GM19438 (cell line): ENCODE results near the gene ARHGEF28.

Experiments
- ATAC-seq: cut with Tn5 transposase; IDR thresholded peaks from one replicate; pipeline ENCODE4 v1.9.1; 2021; ENCODE audit warnings: low read depth; ENCODE audit not compliant: unreplicated experiment

ARHGEF28 gene

GRCh38 chr5:73728493-73729273 is 102.7 kb downstream of the ARHGEF28 start:
- no peak for ATAC-seq

GRCh38 chr5:73729329-73729728 is 103.3 kb downstream of the ARHGEF28 start:
- no peak for ATAC-seq

DNA sequence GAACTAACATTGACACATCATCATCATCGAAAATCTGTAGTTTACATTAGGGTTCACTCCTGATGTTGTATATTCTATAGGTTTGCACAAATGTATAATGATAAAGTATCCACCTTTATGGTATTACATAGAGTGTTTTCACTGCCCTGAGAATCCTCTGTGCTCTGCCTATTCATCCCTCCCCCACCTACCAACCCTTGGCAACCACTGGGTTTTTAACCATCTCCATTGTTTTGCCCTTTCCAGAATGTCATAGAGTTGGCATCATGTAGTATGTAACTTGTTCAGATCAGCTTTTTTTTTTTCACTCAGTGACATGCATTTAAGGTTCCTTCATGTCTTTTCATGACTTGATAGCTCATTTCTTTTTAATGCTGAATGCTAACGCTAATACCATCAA is 106.0 kb downstream of the ARHGEF28 start:
- ATAC-seq, result no peak

- ATAC-seq, result no peak
Measured at GRCh38 chr5:73733219-73733618, 107.2 kb downstream of the ARHGEF28 start.

- no peak for ATAC-seq
Measured at GRCh38 chr5:73735032-73735734, 109.2 kb downstream of the ARHGEF28 start.

- no peak for ATAC-seq
Measured at GRCh38 chr5:73739650-73740049, 113.7 kb downstream of the ARHGEF28 start.

- ATAC-seq, result no peak
Measured at GRCh38 chr5:73740274-73740790, 114.3 kb downstream of the ARHGEF28 start.

- no peak for ATAC-seq
Measured at GRCh38 chr5:73743161-73743560, 117.2 kb downstream of the ARHGEF28 start.

DNA sequence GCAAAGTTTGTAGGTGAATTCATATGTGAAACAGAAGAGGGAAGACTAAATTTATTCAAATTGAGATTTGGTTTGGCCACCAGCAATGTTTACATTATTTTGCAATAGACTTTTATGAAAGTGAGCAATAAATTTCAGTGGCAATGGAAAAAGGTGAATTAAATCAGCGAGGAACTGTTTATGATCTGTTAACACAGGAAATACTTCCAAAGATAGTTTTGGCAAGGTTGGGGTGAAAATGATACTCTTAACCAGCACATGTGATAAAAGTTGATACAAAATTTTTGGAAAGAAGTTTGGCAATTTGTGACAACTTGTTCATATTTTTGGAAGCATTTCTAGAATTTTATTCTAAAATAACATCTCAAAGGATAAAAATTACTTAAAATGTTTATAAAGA is 119.8 kb downstream of the ARHGEF28 start:
- ATAC-seq, result no peak

- no peak for ATAC-seq
Measured at GRCh38 chr5:73746608-73747007, 120.6 kb downstream of the ARHGEF28 start.

DNA sequence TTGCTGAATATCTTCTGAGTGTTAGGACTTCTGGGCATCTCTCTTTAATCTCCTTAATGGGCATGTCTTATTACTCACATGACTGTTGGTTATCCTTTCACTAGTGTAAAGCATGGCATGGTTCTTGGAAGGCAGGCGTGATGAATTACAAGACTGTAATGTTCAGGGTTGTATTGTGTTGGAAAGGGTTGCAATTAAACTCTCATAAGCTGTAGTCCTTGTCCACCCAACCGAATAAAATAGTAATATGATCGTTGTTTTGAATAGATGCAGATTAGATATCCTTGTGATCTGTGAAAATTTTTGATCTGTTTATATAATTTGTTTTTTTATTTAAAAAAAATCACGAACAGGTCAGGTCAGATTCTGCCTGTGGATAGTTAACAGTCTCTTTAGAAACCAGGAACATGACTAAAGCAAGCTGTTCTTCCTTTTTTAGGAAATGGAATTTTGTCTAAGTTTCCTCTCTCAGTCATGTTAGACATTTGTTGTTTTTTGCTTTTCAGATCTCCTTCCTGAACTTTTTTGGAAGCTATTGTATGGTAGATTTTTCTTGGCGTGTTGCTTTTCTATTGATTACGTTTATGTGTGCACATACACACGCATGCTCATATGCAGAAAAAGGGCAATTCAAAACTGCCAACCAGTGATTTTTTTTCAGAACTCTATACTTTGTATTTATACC is 121.8 kb downstream of the ARHGEF28 start:
- no peak for ATAC-seq

DNA sequence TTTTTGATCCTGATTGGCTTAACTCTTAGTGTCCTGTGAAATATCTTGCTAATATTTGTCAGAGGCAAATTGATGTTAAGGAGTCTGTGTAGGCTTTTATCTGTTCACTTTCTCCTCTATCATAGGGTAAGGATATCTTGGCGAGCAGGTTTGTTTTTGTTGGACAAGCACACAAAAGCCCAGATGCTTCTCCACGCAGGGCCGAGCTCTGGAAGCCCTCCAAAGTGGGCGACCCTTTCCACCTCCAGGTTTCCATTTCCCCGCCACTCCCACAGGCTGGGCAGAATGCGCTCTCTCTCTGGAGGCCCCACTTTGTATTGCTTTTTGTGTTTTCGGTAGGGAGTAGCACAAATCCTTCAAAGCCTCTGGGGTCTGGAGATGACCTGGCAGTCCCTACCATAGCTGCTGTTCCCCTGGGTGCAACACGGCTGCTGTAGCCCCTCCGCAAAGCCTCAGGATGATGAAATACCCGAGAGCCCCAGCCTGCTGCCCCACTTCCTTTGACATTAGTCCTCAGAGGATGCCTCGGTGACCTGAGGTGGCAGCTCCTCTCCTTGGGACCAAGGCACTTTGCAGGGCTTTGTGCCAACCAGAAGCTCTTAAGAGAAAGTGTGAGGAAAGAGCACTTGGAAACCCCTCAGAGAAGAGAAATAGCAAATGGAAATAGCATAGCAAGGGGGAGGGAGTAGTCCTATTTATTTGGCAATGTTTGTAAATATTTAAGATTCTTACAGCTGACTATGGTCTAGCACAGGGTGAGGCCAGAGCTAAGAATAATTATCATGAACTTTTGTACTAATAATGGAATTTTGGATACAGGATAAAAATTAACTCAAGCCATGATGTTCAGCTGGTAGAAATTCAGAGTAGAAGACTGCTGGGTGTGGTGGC is 122.8 kb downstream of the ARHGEF28 start:
- ATAC-seq, result no peak

GRCh38 chr5:73749485-73750270 is 123.7 kb downstream of the ARHGEF28 start:
- no peak for ATAC-seq

- ATAC-seq, result no peak
Measured at GRCh38 chr5:73751254-73751914, 125.4 kb downstream of the ARHGEF28 start.

DNA sequence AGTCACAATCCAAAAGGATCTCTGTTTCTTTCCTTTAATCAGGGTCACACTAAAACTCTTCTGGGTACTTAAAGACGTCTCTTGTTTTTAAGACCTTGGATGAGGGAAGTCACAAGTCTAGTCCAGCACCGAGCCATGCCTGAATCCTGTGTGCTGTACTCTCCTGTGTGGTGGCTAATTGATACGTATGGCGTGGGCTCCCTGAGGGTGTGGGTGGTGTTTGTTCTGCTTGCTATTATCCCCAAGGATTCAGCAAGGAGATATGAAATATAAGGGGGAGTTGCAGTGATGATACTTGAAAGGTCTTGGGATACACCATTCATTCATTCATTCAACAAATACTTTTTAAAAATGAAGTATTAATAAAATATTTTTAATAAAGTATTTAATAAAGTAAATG is 128.3 kb downstream of the ARHGEF28 start:
- no peak for ATAC-seq

GRCh38 chr5:73757416-73757815 is 131.4 kb downstream of the ARHGEF28 start:
- no peak for ATAC-seq

DNA sequence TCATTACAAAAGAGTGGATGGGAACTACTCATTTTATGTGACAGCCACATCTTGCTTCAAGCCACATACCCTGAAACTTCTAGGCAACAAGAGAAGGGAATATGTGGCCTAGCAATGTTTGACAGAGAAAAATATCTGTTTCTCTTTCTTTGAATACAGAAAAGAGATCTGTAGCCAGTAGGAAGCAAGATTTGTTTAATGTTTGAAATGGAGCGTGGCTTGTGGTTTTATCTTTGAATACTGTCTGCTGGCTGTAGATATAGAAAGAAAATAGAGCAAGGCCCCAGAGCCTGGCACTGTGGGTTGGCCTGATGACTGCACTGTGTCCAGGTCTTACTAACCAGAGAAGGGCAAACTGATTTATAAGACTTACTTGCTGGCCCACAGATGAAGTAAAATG is 133.8 kb downstream of the ARHGEF28 start:
- no peak for ATAC-seq

DNA sequence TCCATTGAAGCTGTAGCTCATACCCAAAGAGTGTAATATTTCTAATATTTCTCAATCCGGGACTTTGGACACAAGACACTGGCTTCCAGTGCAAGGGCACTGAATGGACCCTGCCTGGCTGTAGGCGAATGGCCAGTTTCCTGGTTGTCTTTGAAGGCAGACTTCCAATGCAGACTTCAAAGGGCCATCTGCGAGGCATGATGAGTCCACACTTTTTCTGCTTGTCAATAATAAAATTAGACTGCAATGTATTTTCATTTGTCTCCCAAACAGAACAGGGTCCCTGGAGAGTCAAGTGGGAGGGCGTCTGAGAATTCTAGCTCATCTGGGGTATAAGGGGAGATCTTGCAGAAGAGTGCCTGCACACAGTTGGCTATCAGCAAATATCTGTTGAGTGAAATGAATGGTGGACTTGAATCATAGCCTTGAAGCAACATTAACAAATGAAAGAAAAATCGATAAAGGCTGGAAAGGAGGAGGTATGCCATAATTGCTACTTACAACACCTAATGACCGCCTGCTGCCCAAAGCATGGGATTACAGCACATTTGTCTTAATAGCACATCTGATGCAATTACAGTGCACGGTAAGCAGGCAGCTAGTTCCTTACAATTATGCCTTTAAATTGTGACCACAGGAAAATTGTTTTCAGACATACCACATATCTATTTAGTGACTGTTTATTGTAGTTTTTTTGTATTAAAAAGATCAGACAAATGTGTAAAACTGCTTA is 137.5 kb downstream of the ARHGEF28 start:
- no peak for ATAC-seq
